ENCODE results near the gene HDAC9. TPM values are rescaled to one million over a fixed set of nuclear protein-coding genes. Genes with fewer than 3 reads are reported as not detected.

Gene HDAC9
- total RNA-seq, 1 experiment from 2014 or later, result 31.9 TPM

DNA sequence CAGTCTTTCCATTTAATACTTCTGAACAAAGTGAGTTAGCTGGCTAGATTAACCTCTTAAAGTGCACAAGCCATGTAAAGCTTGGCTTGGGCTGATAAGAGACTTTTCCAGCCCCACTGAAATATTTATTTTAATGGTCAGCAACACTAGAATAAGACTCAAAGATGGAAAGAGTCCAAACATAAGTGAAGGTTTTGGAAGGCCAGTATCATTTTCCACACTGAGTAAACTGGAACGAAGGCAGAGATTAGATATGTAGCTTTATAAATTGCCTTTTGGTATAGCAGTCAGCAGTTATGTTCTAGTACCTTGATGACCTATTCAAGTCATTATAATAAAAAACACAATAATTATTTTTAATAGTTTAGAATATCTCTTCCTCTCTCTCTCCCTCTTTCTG, 102.2 kb downstream of the HDAC9 start:
- CTCF ChIA-PET, result no interaction called here
- H3K36me3 ChIP-seq (ENCODE audit: insufficient read depth, low read length, poor library complexity, severe bottlenecking), result peaks cover 13% of the 10 kb centered on the region
- no peak overlapping the region for H3K27ac ChIP-seq (ENCODE audit: low read depth, low read length, poor library complexity, severe bottlenecking)
- peaks cover 22% of the 10 kb centered on the region for H3K9me3 ChIP-seq (ENCODE audit: low read depth, low read length, poor library complexity, severe bottlenecking)
- BruUV-seq (replicated peaks), result no TSS peak
- intact Hi-C loops (cut with micrococcal nuclease; ENCODE audit: unreplicated experiment), result no loop called here
- H3K27me3 ChIP-seq (replicated peaks; ENCODE audit: insufficient read depth, low read depth, low read length, poor library complexity), result no peaks in the 10 kb centered on the region
- DNase-seq (ENCODE audit: low spot score), result no peak
- H3K4me1 ChIP-seq (ENCODE audit: insufficient read depth, low read length, poor library complexity, severe bottlenecking), result no peaks in the 10 kb centered on the region
- TF ChIP-seq EZH2 (IDR thresholded peaks at IDR 0.05; ENCODE audit: borderline replicate concordance, low read depth, low read length, poor library complexity, severe bottlenecking), result no peak
- TF ChIP-seq, protein P1, sequence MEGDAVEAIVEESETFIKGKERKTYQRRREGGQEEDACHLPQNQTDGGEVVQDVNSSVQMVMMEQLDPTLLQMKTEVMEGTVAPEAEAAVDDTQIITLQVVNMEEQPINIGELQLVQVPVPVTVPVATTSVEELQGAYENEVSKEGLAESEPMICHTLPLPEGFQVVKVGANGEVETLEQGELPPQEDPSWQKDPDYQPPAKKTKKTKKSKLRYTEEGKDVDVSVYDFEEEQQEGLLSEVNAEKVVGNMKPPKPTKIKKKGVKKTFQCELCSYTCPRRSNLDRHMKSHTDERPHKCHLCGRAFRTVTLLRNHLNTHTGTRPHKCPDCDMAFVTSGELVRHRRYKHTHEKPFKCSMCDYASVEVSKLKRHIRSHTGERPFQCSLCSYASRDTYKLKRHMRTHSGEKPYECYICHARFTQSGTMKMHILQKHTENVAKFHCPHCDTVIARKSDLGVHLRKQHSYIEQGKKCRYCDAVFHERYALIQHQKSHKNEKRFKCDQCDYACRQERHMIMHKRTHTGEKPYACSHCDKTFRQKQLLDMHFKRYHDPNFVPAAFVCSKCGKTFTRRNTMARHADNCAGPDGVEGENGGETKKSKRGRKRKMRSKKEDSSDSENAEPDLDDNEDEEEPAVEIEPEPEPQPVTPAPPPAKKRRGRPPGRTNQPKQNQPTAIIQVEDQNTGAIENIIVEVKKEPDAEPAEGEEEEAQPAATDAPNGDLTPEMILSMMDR (conservative IDR thresholded peaks at IDR 0.05; ENCODE audit: low read depth, low read length), result no peak
- POLR2A ChIA-PET (ENCODE audit: low non-redundant PET), result no interaction called here
- H3K4me3 ChIP-seq (ENCODE audit: low read depth, low read length, poor library complexity, severe bottlenecking), result no peak overlapping the region

DNA sequence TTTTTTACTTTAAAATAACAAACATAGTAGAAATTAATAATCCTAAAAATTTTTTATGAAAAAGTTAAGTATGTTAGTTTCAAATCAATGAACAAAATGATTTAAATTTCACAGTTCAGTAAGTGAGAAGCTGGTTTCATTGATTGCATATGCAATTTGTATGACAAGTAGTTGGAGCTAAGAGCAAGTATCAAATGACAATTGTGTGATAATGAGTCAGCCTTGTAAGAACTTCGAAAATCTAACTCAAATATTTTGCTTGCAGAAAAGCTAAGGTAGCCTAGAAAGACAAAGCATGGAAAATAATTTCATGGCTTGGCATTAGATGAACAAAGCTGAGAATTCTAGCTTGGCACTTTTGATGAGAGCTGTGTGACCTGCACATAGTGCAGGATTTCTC, 111.5 kb downstream of the HDAC9 start:
- ChIA-PET CTCF (no interaction called here), POLR2A (ENCODE audit: low non-redundant PET) (no interaction called here)
- no peak overlapping the region for H3K4me3 ChIP-seq (ENCODE audit: low read depth, low read length, poor library complexity, severe bottlenecking)
- peaks cover 28% of the 10 kb centered on the region for H3K9me3 ChIP-seq (ENCODE audit: low read depth, low read length, poor library complexity, severe bottlenecking)
- BruUV-seq (replicated peaks), result no TSS peak
- DNase-seq (ENCODE audit: low spot score), result no peak
- TF ChIP-seq, protein P1 (conservative IDR thresholded peaks at IDR 0.05; ENCODE audit: low read depth, low read length), result no peak
- no peak for TF ChIP-seq EZH2 (IDR thresholded peaks at IDR 0.05; ENCODE audit: borderline replicate concordance, low read depth, low read length, poor library complexity, severe bottlenecking)
- intact Hi-C loops (cut with micrococcal nuclease; ENCODE audit: unreplicated experiment), result no loop called here
- no peaks in the 10 kb centered on the region for H3K27me3 ChIP-seq (replicated peaks; ENCODE audit: insufficient read depth, low read depth, low read length, poor library complexity)
- H3K4me1 ChIP-seq (ENCODE audit: insufficient read depth, low read length, poor library complexity, severe bottlenecking), result no peaks in the 10 kb centered on the region
- peaks cover 4% of the 10 kb centered on the region for H3K36me3 ChIP-seq (ENCODE audit: insufficient read depth, low read length, poor library complexity, severe bottlenecking)
- no peak overlapping the region for H3K27ac ChIP-seq (ENCODE audit: low read depth, low read length, poor library complexity, severe bottlenecking)

DNA sequence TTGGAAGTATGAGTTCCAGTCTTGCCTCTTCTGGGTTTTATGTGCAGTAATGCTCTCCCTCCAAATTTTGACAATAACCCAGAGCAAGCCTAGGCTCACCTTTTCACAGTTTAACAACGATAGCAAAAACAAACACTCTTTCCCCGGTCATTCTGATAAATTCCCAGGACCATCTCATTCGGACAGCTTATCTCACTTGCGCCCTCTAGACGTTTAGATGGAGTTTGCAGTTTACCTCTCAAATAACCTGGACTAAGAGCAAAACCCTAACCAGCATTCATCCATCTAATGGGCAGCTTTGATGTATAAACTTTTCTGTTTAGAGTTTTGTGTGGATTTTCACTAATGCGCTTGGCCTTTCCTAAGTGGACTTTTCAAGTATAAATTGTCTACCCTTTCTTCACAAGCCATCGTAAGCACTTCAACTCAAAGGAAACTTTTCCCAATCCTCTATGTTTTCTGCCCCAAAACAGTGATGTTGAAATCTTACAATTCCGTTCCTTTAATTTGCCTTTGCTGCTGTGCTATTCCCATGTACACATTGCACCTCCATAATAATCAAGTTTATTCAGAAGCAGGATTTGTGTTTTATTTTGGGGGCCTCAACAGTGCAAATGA, 114.9 kb downstream of the HDAC9 start:
- Histone ChIP-seq H3K4me1 (ENCODE audit: insufficient read depth, low read length, poor library complexity, severe bottlenecking) (no peaks in the 10 kb centered on the region), H3K27ac (ENCODE audit: low read depth, low read length, poor library complexity, severe bottlenecking) (no peak overlapping the region), H3K27me3 (replicated peaks; ENCODE audit: insufficient read depth, low read depth, low read length, poor library complexity) (no peaks in the 10 kb centered on the region), H3K9me3 (ENCODE audit: low read depth, low read length, poor library complexity, severe bottlenecking) (peaks cover under 1% of the 10 kb centered on the region), H3K36me3 (ENCODE audit: insufficient read depth, low read length, poor library complexity, severe bottlenecking) (peaks cover 4% of the 10 kb centered on the region), H3K4me3 (ENCODE audit: low read depth, low read length, poor library complexity, severe bottlenecking) (no peak overlapping the region)
- peak; percentile 39 for DNase-seq (ENCODE audit: low spot score)
- ChIA-PET POLR2A (ENCODE audit: low non-redundant PET) (no interaction called here), CTCF (interaction anchor here (0.5 to 0.9 kb wide), 2 partner anchors 35 to 258 kb away, joined by 3 read pairs; no protein-coding TSS in a partner anchor)
- TF ChIP-seq, protein P1 (conservative IDR thresholded peaks at IDR 0.05; ENCODE audit: low read depth, low read length), result peak; percentile 69
- TF ChIP-seq EZH2 (IDR thresholded peaks at IDR 0.05; ENCODE audit: borderline replicate concordance, low read depth, low read length, poor library complexity, severe bottlenecking), result no peak
- BruUV-seq (replicated peaks), result no TSS peak
- intact Hi-C loops (cut with micrococcal nuclease; ENCODE audit: unreplicated experiment), result no loop called here
